ENCODE data around the gene CCND2. TPM values are rescaled to one million over a fixed set of nuclear protein-coding genes. Genes with fewer than 3 reads are reported as not detected.
A peak's percentile ranks its signal among the peaks of the same experiment; 100 is the strongest.

The CCND2 gene
- polyA plus RNA-seq, 1 donor from 2014 or later = 11.7 TPM

GRCh38 chr12:4268329-4269181 is 5.0 kb upstream of the CCND2 start:
- Mint-ChIP-seq H3K4me1 (peaks cover 14 to 21% (median 18%) of the 10 kb centered on the region in 3 donors), H3K9me3 (no peaks in the 10 kb centered on the region), H3K27ac (peak overlapping the region; percentile 96 to 99 (median 98)), H3K36me3 (no peaks in the 10 kb centered on the region), H3K27me3 (peaks cover 5% of the 10 kb centered on the region), H3K4me3 (peak overlapping the region; percentile 93 to 98 (median 97))

DNA sequence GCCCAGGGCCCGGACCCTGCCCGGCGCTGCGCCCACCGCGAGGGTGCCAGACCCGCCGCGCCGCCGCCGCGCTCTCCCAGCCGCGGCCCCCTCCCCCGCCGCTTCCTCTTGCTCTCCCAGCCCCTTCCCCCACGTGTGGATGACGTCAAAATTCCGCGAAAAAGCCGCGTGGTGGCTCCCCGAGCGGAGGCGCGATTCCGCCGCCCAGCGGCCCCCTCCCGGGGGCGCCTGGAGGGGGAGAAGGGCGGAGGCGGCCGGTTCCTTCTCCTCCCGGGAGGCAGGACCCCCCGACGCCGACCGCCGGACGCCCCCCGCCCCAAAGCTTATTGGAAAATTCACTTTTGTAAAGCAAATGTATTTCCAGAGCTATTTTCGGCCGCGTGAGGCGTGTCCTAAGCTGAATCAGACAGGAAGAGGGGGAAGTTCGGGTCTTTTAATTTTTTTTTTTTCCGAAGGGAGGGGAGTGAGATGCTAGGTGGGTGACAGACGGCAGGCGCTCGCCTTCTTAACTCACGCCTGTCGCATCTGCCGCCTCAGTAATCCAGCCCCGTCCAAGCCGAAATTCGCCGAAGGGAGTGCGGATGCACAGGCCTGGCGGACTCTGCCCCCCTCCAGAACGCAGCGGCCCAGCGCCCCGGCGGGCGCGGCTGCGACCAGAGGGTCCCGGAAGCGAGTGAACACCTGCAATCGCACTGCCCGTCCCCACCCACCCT is 4.1 kb upstream of the CCND2 start:
- H3K4me1 Mint-ChIP-seq = peaks cover 14 to 21% (median 18%) of the 10 kb centered on the region in 3 donors
- peaks cover 5% of the 10 kb centered on the region for H3K27me3 Mint-ChIP-seq
- peak overlapping the region; percentile 96 to 99 (median 97) for H3K27ac Mint-ChIP-seq
- no peaks in the 10 kb centered on the region for H3K36me3 Mint-ChIP-seq
- no peaks in the 10 kb centered on the region for H3K9me3 Mint-ChIP-seq
- H3K4me3 Mint-ChIP-seq = peak overlapping the region; percentile 93 to 100 (median 96)

- H3K27me3 Mint-ChIP-seq = peaks cover 5% of the 10 kb centered on the region
- H3K36me3 Mint-ChIP-seq = no peaks in the 10 kb centered on the region
- H3K4me1 Mint-ChIP-seq = peaks cover 14 to 21% (median 18%) of the 10 kb centered on the region in 3 donors
- peak overlapping the region; percentile 93 to 100 (median 96) for H3K4me3 Mint-ChIP-seq
- peak overlapping the region; percentile 96 to 99 (median 97) for H3K27ac Mint-ChIP-seq
- H3K9me3 Mint-ChIP-seq = no peaks in the 10 kb centered on the region
These were observed 3.3 kb upstream of the CCND2 start for GRCh38 chr12:4270016-4270830.

DNA sequence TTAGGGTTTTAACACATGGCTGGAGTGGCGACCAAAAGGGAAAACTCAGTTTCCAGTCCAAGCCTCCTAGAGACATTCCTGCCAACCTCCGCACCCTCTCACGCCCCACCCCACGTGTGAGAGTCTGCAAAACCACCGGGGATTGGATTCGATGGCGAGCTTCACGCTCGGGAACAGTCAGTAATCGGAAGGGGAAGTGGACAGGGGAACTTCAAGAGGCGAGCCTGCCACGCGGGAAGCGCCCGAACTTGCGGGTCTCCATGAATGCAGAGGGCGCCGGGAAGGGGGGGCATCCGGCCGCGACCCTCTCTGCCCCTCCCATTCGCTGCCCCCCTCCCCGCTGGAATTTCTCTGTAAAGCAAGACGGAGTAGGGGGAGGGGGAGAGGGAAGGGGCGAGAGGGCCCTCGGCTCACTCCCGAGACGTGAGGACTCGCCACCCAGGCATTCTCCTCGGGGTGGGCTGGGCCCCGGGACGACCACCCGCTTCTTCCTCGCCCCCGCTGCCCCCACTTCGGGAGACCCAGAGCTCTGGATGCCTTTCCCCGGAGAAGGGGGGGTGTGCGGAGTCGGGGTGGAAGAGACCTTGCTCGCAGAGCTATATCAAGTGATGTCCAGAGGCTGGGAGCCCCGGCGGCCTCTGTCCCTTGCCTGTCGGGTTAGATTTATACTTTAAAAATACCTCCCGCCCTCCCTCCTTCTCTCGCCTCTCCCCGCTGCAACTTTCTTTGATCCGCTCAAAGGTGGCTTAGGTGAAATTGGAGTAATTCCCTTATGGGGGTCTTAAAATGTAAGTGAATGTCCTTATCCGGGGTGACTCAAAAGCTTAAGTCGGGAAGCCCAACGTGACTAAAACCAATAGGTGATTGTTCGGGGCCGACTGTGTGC is 2.5 kb upstream of the CCND2 start:
- no peaks in the 10 kb centered on the region for H3K36me3 Mint-ChIP-seq
- H3K27me3 Mint-ChIP-seq = peaks cover 5% of the 10 kb centered on the region
- H3K4me3 Mint-ChIP-seq = peak overlapping the region; percentile 93 to 100 (median 96)
- peak overlapping the region; percentile 96 to 99 (median 97) for H3K27ac Mint-ChIP-seq
- H3K4me1 Mint-ChIP-seq = peaks cover 16 to 21% (median 18%) of the 10 kb centered on the region in 3 donors
- H3K9me3 Mint-ChIP-seq = no peaks in the 10 kb centered on the region

- H3K27ac Mint-ChIP-seq = peak overlapping the region; percentile 96 to 99 (median 97)
- no peaks in the 10 kb centered on the region for H3K36me3 Mint-ChIP-seq
- no peaks in the 10 kb centered on the region for H3K9me3 Mint-ChIP-seq
- H3K4me3 Mint-ChIP-seq = peak overlapping the region; percentile 93 to 100 (median 96)
- peaks cover 5% of the 10 kb centered on the region for H3K27me3 Mint-ChIP-seq
- peaks cover 23 to 25% (median 24%) of the 10 kb centered on the region in 3 donors for H3K4me1 Mint-ChIP-seq
These were observed 1.7 kb upstream of the CCND2 start for GRCh38 chr12:4271717-4272423.

DNA sequence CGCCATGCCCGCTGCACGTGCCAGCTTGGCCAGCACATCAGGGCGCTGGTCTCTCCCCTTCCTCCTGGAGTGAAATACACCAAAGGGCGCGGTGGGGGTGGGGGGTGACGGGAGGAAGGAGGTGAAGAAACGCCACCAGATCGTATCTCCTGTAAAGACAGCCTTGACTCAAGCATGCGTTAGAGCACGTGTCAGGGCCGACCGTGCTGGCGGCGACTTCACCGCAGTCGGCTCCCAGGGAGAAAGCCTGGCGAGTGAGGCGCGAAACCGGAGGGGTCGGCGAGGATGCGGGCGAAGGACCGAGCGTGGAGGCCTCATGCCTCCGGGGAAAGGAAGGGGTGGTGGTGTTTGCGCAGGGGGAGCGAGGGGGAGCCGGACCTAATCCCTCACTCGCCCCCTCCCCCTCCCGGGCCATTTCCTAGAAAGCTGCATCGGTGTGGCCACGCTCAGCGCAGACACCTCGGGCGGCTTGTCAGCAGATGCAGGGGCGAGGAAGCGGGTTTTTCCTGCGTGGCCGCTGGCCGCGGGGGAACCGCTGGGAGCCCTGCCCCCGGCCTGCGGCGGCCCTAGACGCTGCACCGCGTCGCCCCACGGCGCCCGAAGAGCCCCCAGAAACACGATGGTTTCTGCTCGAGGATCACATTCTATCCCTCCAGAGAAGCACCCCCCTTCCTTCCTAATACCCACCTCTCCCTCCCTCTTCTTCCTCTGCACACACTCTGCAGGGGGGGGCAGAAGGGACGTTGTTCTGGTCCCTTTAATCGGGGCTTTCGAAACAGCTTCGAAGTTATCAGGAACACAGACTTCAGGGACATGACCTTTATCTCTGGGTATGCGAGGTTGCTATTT is 914 bp upstream of the CCND2 start:
- H3K27me3 Mint-ChIP-seq = peaks cover 5% of the 10 kb centered on the region

GRCh38 chr12:4273273-4273651 is 300 bp upstream of the CCND2 start:
- H3K36me3 Mint-ChIP-seq = peaks cover 2% of the 10 kb centered on the region

More for the DNA sequence above, 914 bp upstream of the CCND2 start:
- H3K9me3 Mint-ChIP-seq = no peaks in the 10 kb centered on the region
- H3K27ac Mint-ChIP-seq = peak overlapping the region; percentile 96 to 99 (median 97)
- H3K36me3 Mint-ChIP-seq = no peaks in the 10 kb centered on the region
- peaks cover 27 to 28% (median 28%) of the 10 kb centered on the region in 3 donors for H3K4me1 Mint-ChIP-seq
- peak overlapping the region; percentile 93 to 100 (median 96) for H3K4me3 Mint-ChIP-seq

GRCh38 chr12:4274396-4275015 is 944 bp downstream of the CCND2 start:
- Mint-ChIP-seq H3K4me3 (peak overlapping the region; percentile 93 to 100 (median 96)), H3K27me3 (peaks cover 1% of the 10 kb centered on the region), H3K4me1 (peaks cover 19 to 23% (median 20%) of the 10 kb centered on the region in 3 donors)

More at GRCh38 chr12:4273273-4273651, 300 bp upstream of the CCND2 start:
- Mint-ChIP-seq H3K4me3 (peak overlapping the region; percentile 93 to 100 (median 96)), H3K4me1 (peaks cover 25 to 28% (median 26%) of the 10 kb centered on the region in 3 donors), H3K27me3 (peaks cover 5% of the 10 kb centered on the region), H3K9me3 (no peaks in the 10 kb centered on the region), H3K27ac (peak overlapping the region; percentile 81 to 96 (median 87))

GRCh38 chr12:4275016-4275869 is 1.7 kb downstream of the CCND2 start:
- Mint-ChIP-seq H3K4me1 (peaks cover 19 to 23% (median 20%) of the 10 kb centered on the region in 3 donors), H3K4me3 (peak overlapping the region; percentile 93 to 100 (median 96)), H3K36me3 (peaks cover 2% of the 10 kb centered on the region), H3K27me3 (peaks cover 1% of the 10 kb centered on the region), H3K9me3 (no peaks in the 10 kb centered on the region), H3K27ac (peak overlapping the region; percentile 46 to 96 (median 55))

More at GRCh38 chr12:4274396-4275015, 944 bp downstream of the CCND2 start:
- peak overlapping the region; percentile 31 to 96 (median 55) for H3K27ac Mint-ChIP-seq
- peaks cover 2% of the 10 kb centered on the region for H3K36me3 Mint-ChIP-seq
- H3K9me3 Mint-ChIP-seq = no peaks in the 10 kb centered on the region

DNA sequence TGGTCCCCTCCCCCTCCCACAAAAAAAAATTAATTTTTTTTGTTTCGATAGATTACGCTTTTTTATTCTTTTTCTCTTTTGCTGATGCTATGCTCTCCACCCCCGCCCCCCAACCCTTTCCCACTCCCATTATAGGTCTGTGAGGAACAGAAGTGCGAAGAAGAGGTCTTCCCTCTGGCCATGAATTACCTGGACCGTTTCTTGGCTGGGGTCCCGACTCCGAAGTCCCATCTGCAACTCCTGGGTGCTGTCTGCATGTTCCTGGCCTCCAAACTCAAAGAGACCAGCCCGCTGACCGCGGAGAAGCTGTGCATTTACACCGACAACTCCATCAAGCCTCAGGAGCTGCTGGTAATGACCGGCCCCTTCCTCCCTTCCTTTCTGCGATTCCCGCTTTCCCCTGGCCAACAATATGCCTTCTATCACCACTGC is 2.3 kb downstream of the CCND2 start:
- H3K36me3 Mint-ChIP-seq = peaks cover 2% of the 10 kb centered on the region
- peaks cover 16 to 19% (median 18%) of the 10 kb centered on the region in 3 donors for H3K4me1 Mint-ChIP-seq
- H3K4me3 Mint-ChIP-seq = peak overlapping the region; percentile 93 to 100 (median 96)
- no peaks in the 10 kb centered on the region for H3K9me3 Mint-ChIP-seq
- H3K27me3 Mint-ChIP-seq = no peaks in the 10 kb centered on the region
- H3K27ac Mint-ChIP-seq = peak overlapping the region; percentile 46 to 96 (median 55)

- Mint-ChIP-seq H3K4me3 (peak overlapping the region; percentile 54 to 100 (median 95)), H3K9me3 (no peaks in the 10 kb centered on the region), H3K4me1 (peaks cover 14 to 19% (median 16%) of the 10 kb centered on the region in 3 donors), H3K36me3 (peaks cover 2% of the 10 kb centered on the region), H3K27ac (peak overlapping the region; percentile 46 to 96 (median 55)), H3K27me3 (no peaks in the 10 kb centered on the region)
These were observed 3.1 kb downstream of the CCND2 start for GRCh38 chr12:4276524-4277204.
